GM19023 (cell line): ENCODE results near the gene EP400.
"Not testable (repeated sequence)": the region's sequence is repeated elsewhere in the genome, so short reads cannot be mapped to it uniquely, and the experiment has no call there.

Experiments used
- ATAC-seq: cut with Tn5 transposase; IDR thresholded peaks from one replicate; pipeline ENCODE4 v1.9.1; 2021; ENCODE audit warnings: mild to moderate bottlenecking, moderate library complexity; ENCODE audit not compliant: unreplicated experiment

Gene EP400

GRCh38 chr12:132043216-132043615 is 93.5 kb downstream of the EP400 start:
- ATAC-seq: no peak

DNA sequence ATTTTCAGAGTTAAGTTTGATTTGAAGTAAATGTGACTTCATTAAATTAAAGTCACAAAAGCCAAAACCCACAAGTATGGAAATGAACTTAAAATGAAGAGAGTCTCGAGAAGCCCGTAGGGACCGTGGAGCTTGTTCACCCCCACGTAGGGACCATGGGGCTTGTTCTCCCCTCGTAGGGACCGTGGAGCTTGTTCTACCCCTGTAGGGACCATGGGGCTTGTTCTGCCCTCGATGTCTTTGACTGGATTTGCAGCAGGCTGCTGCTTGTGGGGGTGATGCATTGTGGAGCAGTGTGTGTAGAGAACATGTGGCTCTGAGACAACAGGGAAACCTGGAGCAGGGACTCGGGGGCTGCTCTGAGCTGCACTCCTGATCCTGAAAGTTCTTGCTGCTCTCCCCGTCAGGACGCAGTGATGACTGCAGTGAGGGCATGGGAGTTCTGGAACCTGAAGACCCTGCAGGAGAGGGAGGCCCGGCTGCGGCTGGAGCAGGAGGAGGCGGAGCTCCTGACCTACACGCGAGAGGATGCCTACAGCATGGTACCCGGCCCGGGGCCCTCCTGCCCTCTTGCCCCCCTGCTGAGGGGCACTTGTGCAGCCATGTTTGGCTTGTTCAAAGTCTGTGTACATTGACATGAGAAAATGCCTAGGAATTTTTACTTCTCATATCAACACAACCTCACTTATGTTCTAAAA is 94.2 kb downstream of the EP400 start:
- ATAC-seq: no peak

GRCh38 chr12:132044661-132045412 is 95.1 kb downstream of the EP400 start:
- no peak for ATAC-seq

- ATAC-seq: no peak
Observed at GRCh38 chr12:132045751-132046150, 96.0 kb downstream of the EP400 start.

GRCh38 chr12:132046561-132046960 is 96.8 kb downstream of the EP400 start:
- no peak for ATAC-seq

DNA sequence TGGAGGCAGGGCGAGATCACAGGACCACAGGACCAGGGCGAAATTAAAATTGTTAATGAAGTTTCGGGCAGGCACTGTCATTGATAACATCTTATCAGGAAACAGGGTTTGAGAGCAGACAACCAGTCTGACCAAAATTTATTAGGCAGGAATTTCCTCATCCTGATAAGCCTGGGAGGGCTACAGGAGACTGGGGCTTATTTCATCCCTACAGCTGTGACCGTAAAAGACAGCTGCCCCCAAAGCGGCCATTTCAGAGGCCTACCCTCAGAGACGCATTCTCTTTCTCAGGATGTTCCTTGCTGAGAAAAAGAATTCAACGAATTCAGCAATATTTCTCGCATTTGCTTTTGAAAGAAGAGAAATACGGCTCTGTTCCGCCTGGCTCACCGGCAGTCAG is 97.9 kb downstream of the EP400 start:
- not testable (repeated sequence) for ATAC-seq

DNA sequence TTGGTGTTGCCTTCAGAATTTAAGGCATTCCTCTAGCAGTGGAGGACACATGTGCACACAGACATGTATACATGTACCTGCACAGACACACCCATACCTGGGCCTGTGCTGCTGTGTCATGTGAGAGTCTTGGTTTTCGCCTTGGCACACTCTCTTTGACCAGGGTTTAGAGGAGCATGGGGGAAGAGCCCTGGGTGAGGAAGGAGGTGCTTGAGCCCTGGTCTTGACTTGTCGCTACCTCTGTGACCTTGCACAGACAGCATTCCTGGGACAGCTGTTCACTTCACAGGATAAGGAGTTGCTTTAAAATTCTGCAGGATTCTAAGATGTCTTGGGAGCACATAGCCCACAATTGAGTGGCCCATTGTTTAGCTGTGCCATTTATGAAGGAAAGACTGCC is 99.7 kb downstream of the EP400 start:
- ATAC-seq: no peak

- no peak for ATAC-seq
Observed at GRCh38 chr12:132049876-132050275, 100.1 kb downstream of the EP400 start.

GRCh38 chr12:132051718-132052117 is 102.0 kb downstream of the EP400 start:
- not testable (repeated sequence) for ATAC-seq

- ATAC-seq: no peak
Observed at GRCh38 chr12:132052196-132052932, 102.6 kb downstream of the EP400 start.

DNA sequence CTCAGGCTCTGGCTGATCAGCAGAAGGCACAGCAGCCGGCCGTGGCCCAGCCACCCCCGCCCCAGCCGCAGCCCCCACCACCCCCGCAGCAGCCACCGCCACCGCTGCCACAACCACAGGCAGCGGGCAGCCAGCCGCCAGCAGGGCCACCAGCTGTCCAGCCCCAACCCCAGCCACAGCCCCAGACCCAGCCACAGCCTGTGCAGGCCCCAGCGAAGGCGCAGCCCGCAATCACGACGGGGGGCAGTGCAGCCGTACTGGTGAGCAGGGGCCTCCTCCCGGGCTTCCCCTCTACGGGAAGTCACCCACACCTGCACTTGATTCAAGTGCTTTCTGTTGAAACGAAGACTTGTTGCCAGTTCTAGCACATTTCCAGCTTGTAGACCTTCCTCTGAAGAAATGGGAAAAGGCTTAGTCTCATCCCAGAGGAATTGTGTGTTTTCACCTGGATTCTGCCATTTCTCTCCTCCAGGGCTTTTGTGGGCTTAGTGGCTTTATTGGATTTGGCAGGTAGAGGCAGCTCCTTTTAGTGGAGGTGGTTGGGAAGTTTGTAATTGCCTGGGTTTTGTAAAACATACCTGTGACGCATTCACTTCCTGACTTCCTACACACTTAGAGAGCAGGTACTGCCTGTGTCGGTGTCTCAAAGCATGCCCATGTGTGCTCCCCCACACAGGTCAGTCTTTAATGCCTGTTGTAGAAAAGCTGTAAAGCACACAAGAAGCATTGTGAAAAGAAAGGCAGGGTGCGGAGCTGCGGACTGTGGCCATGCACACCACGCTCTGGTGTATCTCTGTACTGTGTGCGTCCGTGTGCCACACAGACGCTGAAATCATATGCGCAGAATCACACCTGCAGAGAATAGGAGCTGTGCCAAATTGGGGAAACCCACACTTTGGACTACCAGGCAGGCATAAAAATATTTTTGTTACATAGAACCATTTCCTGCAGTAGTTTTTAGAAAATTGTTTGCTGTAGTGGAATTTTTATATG is 103.9 kb downstream of the EP400 start:
- ATAC-seq: no peak

DNA sequence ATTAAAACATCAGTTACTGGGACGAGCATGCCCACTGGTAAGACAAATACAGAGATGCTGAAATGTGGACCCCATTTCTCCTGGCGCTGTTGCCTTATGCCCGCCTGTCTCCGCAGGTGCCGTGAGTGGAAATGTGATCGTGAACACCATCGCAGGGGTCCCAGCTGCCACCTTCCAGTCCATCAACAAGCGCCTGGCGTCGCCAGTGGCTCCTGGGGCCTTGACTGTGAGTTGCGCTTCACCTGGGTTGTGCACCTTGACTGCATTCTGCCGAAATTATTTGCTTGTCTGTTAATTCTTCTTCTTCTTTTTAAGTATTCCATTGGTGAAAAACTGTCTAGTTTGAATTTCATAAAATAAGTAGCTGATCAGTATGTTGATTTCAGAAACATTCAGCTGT is 105.2 kb downstream of the EP400 start:
- ATAC-seq: no peak

DNA sequence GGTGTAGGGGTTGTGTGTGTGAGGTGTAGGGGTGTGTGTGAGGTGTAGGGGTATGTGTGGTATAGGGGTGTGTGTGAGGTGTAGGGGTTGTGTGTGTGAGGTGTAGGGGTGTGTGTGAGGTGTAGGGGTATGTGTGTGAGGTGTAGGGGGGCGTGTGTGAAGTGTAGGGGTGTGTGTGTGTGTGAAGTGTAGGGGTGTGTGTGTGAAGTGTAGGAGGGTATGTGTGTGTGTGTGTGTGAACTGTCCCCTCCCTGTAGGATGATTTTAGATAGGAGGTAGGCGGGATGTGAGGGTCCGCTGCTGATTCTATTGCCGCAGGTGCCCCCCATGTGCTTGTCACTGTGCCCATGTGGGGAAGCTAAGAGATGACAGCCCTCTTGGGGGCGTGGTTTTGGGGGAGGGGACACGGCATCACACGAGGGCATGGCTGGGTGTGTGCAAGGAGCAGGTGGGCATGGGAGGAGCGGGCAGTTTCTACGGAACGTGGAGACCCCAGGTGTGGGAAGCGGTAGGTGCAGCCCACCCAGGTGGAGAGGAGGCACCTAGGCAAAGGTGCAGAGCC is 105.9 kb downstream of the EP400 start:
- no peak for ATAC-seq

DNA sequence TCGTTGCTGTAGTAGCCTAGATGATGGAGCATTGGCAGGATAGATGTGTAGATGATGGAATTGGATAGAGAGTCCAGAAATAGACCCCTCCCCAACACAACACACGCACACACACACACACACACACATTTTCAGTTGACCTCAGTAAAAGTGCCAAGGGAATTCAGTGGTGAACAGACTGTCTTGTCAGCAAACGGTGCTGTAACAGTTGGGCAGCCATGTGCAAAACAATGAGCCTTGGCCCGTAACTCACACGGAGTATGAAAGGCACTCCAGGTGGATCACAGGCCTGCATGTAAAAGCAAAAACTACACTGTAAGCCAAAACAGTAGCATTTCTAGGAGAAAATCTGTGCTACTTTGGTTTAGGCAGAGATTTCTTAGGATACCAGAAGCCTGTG is 106.6 kb downstream of the EP400 start:
- ATAC-seq: no peak

DNA sequence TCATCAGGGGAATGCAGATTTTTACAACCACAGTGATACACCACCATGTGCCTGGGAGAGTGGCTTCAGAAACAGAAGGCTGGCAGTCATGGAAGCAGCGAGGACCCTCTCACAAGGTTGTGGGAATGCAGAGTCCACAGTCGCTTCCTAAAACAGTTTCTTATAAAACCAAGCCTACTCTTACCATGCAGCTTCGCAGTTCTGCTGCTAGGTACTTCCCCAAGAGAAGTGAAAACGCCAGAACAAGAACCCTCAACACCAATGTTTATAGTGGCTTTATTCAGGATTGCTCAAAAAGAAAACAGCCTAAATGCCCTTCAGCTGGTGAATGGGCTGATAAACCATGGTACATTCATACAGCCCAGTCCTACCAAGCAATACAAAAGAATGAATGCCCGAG is 107.2 kb downstream of the EP400 start:
- no peak for ATAC-seq

DNA sequence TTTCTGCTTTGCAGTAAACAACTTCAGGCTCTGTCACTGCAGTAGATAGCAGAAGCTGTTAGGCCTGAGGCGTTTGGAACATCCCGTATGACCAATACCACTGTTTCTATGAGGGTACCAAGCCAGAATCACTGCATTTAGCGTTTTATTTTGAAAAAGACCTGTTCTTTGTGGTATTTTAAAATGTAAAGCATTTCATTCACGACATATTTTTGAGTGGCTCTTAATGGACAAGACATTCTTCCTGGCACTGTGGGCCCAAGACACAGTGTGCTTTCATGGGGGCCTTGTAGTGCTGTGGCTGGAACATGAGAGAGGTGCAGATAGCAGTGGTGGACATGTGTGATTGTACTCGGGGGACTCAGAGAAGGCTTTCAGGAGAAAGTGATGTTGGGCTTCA is 107.9 kb downstream of the EP400 start:
- no peak for ATAC-seq

DNA sequence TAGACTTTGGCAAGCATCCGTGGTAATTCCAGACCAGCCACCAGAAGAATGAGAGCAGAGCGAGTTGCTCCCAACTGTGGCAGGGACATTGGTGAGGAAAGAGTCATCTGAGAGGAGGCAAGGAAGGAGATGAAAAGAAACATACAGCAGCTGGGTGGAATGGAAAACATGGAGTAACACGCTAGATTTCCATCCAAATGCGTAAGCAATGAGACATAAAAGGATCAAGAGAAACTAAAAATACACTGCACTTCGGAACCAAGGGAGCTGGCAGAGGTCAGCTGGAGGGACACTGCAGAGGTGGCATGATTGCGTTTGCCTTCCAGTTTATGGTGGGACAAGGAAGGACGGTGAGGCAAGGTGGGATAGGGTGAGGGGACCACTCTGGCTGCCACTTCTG is 111.5 kb downstream of the EP400 start:
- ATAC-seq: no peak

DNA sequence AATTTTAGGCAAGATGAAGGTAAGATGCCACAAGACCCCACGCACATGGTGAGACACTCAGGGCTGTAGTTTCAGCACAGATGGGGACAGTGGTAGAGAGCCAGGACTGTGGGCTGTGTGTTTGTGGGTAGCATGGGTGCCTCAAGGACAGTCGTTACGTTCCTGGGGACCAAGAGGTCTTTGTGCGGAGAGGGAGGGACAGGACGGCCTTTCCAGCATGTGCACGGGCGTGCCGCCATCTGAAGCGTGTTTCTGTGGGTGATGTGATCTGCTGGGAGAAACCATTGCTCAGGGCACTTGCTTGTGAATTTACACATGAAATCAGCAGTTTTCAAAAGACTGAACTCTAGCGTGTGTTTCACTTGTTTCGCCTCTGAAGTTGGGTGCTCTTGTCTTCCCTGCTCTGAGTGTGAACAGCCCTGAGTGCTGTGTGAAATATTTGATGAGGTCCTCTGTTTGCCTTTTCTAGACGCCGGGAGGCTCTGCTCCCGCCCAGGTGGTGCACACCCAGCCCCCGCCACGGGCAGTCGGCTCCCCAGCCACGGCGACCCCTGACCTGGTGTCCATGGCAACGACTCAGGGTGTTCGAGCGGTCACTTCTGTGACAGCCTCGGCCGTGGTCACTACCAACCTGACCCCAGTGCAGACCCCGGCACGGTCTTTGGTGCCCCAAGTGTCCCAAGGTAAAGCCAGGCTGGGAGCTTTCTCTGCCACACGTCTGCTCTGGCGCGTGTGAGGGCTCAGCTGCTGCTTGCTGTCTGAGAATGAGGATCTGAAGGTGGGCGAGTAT is 112.1 kb downstream of the EP400 start:
- ATAC-seq: no peak

DNA sequence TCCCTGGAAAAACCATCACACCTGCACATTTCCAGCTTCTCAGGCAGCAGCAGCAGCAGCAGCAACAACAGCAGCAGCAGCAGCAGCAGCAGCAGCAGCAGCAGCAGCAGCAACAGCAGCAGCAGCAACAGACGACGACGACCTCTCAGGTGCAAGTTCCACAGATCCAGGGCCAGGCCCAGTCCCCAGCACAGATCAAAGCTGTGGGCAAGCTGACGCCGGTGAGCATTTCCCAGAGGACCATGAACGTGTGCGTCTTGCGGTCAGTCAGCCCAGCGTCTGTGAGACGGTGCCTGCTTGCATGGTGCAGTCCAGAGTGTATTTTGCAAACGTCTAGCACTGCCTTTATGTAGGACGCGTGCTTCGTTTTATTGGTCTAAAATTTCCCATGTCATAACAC is 112.7 kb downstream of the EP400 start:
- no peak for ATAC-seq

DNA sequence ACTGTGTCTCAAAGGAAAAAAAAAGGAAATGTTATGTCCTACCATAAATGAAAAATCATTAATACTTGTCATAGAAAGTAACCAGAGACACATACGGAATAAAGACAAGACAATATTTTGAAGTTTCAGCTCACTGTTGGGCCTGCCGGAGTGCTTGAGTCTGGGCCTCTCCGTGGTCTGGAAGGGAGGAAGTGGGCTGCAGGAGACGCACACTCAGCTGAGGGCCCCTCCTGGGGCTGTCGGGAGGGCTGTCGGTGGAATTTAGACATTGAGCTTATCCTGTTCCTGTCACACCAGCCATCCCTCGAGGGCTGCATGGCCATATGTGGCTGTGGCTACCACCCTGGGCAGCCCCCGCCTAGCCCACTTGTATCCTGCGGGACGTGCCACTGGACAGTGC is 113.7 kb downstream of the EP400 start:
- ATAC-seq: no peak
